Lung (tissue), 12 donors: ENCODE data around the gene PPY. TPM values are rescaled to one million over a fixed set of nuclear protein-coding genes. Genes with fewer than 3 reads are reported as not detected.

Experiments
- ATAC-seq: fragments of 200-7000 bp; cut with Tn5 transposase; one replicate; pipeline ENCODE4 v1.9.1; 2020; ENCODE audit warnings: moderate number of reproducible peaks; ENCODE audit not compliant: insufficient read depth, low FRiP score
- DNase-seq, 3 donors: peaks; one replicate each; pipeline ENCODE4 v3.0.0-alpha.2; 2013 to 2017
- H3K27ac ChIP-seq, 2 donors: one replicate each; pipeline ENCODE4 v1.5.1; 2013; ENCODE audit warnings: mild to moderate bottlenecking in 2 of 2, moderate library complexity in 2 of 2, control low read depth in 1 of 2, inconsistent platforms in 1 of 2, low read depth in 1 of 2, low read length in 1 of 2
- H3K27me3 ChIP-seq, 3 donors: one replicate each; pipeline ENCODE4 v1.5.1; 2013; ENCODE audit warnings: low read length in 2 of 3; ENCODE audit not compliant: control insufficient read depth in 3 of 3, insufficient read depth in 3 of 3
- H3K36me3 ChIP-seq, 4 donors: one replicate each; pipeline ENCODE4 v1.5.1; 2013; ENCODE audit warnings: low read length in 4 of 4, mild to moderate bottlenecking in 1 of 4, moderate library complexity in 1 of 4; ENCODE audit not compliant: control insufficient read depth in 4 of 4, insufficient read depth in 4 of 4
- H3K4me1 ChIP-seq, 5 donors: one replicate each; pipeline ENCODE4 v1.5.1; 2013; ENCODE audit warnings: low read length in 5 of 5, mild to moderate bottlenecking in 2 of 5, moderate library complexity in 1 of 5; ENCODE audit not compliant: control insufficient read depth in 5 of 5, insufficient read depth in 5 of 5
- H3K4me3 ChIP-seq: one replicate; pipeline ENCODE4 v1.5.1; 2013; ENCODE audit warnings: mild to moderate bottlenecking, control low read depth, moderate library complexity
- H3K9ac ChIP-seq, 2 donors: one replicate each; pipeline ENCODE4 v1.5.1; 2013; ENCODE audit warnings: low read length in 2 of 2, control low read depth in 1 of 2; ENCODE audit not compliant: insufficient read depth in 1 of 2
- H3K9me3 ChIP-seq, 4 donors: one replicate each; pipeline ENCODE4 v1.5.1; 2013; ENCODE audit warnings: low read length in 3 of 4, mild to moderate bottlenecking in 1 of 4, moderate library complexity in 1 of 4; ENCODE audit not compliant: control insufficient read depth in 4 of 4, insufficient read depth in 3 of 4
- CTCF ChIP-seq: IDR thresholded peaks from 2 replicates; pipeline ENCODE4 v1.5.1; 2012; ENCODE audit warnings: mild to moderate bottlenecking; ENCODE audit errors: control extremely low read depth, extremely low read depth
- WGBS, 2 donors: extraction: QIAGEN DNeasy Blood & Tissue Kit; methylation state at CpG; one replicate each; pipeline ENCODE4 v1.1.7; 2013; 5-methylcytosine and 5-hydroxymethylcytosine counted together
- polyA plus RNA-seq, 2 donors: library from polyadenylated mRNA; stranded (reverse); fragments of 200-250 nt; gene quantifications; one replicate each; pipeline ENCODE4 v1.2.1, GENCODE V29; 2013
- total RNA-seq, 2 donors: library from RNA; depleted of rRNA in 1 of 2; stranded (reverse); fragments of >200 nt in 1 of 2; gene quantifications; one replicate each; pipeline ENCODE4 v1.2.1, GENCODE V29; 2014 to 2021
- donor health status: control.
- donor health status: control.
- donor health status: Bipolar disorder and iron deficiency.
- donor health status: healthy.
- donor health status: DM: yes; HTN: yes; CAD: no.

Gene PPY
- total and polyA plus RNA-seq, 4 donors = not detected

DNA sequence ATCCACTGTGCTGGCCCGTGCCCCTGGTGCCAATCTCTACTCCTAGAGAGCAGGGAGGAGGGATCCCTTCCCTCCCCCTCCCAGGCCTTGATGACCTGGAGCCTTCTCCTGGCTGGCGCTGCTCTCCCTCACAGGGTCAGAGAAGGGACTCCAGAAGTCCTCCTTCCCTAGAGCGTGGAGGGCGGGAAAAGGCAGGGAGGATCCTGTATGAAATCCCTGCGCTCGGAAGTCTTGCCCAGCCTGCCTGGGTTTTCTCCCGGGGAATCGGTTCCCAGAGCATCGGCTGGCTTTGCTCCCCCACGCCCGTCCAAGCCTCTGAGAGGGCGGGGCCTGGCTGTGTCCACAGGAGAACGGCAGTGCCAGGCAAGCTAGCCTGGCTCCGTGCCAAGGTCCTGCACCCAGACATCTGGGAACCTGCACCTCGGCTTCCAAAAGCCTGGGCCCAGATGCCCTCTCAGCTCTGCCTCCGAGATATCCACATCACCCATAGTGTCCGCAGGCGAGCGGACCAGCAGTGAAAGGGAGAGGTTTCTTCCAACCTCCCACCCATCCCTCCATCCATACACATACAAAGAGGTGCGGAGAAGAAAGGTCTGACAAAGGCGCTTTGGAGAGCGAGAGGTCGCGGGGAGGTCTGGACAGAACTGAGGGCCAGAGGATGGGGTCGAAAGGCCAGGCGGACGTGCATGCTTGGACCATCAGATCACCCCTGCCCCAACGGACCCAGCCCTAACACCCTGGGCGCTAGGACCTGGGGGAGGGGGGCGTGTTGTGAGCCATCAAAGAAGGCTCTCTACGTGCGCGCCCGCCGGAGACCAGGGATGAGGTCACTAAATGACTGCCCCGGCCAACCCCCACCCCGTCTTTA, 36.1 kb downstream of the PPY start:
- no peaks in the 10 kb centered on the region for H3K9me3 ChIP-seq
- peaks cover 0 to 23% (median 16%) of the 10 kb centered on the region in 5 donors for H3K4me1 ChIP-seq
- H3K36me3 ChIP-seq = no peaks in the 10 kb centered on the region
- H3K27ac ChIP-seq = no peak overlapping the region
- H3K4me3 ChIP-seq = no peak overlapping the region
- TF ChIP-seq CTCF = no peak
- peak; percentile 75 to 81 (median 81) for DNase-seq
- 7 to 8% methylated on average over 34 to 37 of the region's 37 CpGs for WGBS, 2 donors
- H3K27me3 ChIP-seq = peaks cover 0 to 11% (median 6%) of the 10 kb centered on the region in 3 donors
- no peak for ATAC-seq
- no peak overlapping the region for H3K9ac ChIP-seq

DNA sequence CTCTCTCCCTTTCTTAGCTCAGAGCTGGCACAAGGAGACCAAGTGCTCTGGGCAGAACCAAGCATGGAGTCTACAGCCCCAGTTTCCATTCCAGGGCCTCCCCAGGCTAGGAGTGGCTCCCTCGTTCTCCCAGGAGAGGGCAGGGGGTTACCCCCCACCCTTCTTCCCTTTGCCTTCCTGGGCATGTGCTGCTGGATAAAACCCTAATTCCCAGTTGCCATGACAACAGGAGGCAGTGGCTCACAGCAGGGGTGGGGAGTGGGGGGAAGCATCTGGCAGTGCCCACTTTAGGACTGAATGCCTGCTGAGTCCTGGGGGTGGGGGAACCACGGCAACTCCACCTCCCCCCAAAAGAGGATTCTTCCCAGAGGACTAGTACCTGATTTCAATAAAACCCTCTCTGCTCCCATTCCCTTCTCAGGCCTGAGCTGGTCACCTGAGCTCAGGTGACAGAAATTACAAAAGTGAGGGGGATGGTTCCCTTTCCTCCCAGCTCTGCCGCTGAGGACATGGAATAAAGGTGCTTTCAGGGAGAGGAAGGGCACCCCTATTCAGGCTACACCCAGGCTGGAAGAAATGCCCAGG, 36.8 kb downstream of the PPY start:
- no peak overlapping the region for H3K4me3 ChIP-seq
- no peaks in the 10 kb centered on the region for H3K9me3 ChIP-seq
- H3K4me1 ChIP-seq = peaks cover 0 to 29% (median 19%) of the 10 kb centered on the region in 5 donors
- no peak for TF ChIP-seq CTCF
- no peaks in the 10 kb centered on the region for H3K36me3 ChIP-seq
- no peak overlapping the region for H3K27ac ChIP-seq
- ATAC-seq (no peak), DNase-seq (no peak)
- WGBS, 2 donors = 33 to 57% methylated on average over 3 of the region's 3 CpGs
- H3K9ac ChIP-seq = no peak overlapping the region
- H3K27me3 ChIP-seq = peaks cover 0 to 11% (median 6%) of the 10 kb centered on the region in 3 donors

GRCh38 chr17:43901861-43902589, 40.3 kb downstream of the PPY start:
- Histone ChIP-seq H3K9ac (no peak overlapping the region), H3K27ac (no peak overlapping the region), H3K9me3 (no peaks in the 10 kb centered on the region), H3K36me3 (no peaks in the 10 kb centered on the region), H3K4me1 (peaks cover 0 to 25% (median 17%) of the 10 kb centered on the region in 5 donors), H3K4me3 (no peak overlapping the region), H3K27me3 (peaks cover 0 to 8% (median 6%) of the 10 kb centered on the region in 3 donors)
- TF ChIP-seq CTCF = no peak
- DNase-seq (no peak), ATAC-seq (no peak)
- WGBS, 2 donors = 70 to 77% methylated on average over 7 of the region's 7 CpGs
